NCI-H524 treated with DMSO at 0.1 percent for 48 hours (cell line): ENCODE measurements around the gene AGPAT2.

Experiments
- DNase-seq: peaks from one replicate; lab custom pipeline; 2025; lab: John Stamatoyannopoulos, UW

AGPAT2 gene

DNA sequence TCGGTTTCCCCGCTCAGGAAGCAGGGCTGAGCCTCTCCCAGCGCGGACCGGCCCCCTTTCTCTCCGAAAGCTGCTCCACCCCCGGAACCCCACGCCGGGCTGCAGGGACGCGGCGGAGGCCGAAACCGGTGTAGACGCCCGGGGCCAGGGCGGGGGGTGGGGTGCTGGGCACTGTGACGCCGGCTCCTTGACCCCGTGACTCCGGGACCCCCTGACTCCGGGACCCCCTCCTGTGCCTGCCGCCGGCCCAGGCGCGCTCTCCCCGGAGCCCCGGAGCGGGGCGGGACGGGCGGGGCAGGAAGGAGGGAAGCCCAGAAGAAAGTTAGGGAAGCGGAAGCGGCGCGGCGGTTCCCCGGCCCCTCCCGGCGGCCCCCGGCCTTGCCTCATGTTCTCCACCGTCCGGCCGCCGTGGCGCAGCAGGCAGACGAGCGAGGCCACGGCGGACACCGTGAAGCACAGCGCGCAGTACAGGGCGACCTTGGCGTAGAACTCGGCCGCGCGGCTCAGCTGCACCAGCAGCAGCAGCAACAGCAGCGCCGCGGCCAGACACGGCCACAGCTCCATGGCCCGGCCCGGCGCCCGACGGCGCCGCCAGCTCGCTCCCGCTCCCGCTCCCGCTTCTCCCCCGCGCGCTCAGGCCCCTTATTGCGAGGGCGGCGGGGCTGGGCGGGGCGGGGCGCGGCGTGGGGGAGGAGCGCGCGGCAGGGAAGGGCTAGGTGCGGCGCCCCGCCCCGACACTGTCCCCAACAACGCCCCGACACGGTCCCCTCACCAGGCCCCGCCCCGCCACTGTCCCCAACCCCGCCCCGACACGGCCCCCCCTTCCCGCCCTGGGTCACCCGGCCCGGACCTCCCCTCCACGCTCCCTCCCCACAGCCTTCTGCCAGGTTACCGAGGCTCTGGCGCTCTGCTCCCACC, at the start of gene AGPAT2:
AGPAT2 (minus strand) TSS at position 664 of the 918 bp plus-strand sequence; CDS start at position 564, 100 bp downstream.
- DNase-seq = no peak

DNA sequence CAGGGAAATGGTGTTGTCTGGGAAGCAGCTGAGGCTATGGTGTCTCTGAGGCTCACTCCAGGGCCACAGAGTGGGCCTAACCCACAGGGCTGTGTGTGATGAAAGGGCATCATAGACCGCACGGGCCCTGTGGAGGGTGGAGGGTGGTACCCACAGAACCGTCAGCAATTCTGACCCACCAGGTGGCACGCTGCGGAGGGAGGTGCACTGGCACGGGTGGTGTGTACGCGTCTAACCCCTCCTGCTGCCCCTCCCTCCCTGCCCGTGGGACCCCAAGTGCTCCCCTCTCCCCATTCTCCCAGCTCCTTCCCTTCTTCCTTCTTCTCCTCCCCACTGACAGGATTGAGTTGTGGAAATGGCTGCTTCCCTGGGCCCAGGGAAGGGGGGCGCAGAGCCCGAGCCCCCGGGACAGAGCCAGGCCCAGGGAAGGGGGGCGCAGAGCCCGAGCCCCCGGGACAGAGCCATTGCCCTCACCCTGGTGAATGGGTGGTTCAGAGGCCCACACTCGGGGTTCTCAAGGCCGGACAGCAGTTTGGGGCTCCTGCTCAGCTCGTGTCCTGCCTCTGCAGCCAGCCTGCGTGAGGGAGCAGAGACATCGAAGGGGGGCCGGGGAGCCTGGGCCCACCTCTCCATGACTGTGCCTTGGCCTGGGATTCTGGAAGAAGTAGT, 48.7 kb upstream of the AGPAT2 start:
- DNase-seq = no peak

DNA sequence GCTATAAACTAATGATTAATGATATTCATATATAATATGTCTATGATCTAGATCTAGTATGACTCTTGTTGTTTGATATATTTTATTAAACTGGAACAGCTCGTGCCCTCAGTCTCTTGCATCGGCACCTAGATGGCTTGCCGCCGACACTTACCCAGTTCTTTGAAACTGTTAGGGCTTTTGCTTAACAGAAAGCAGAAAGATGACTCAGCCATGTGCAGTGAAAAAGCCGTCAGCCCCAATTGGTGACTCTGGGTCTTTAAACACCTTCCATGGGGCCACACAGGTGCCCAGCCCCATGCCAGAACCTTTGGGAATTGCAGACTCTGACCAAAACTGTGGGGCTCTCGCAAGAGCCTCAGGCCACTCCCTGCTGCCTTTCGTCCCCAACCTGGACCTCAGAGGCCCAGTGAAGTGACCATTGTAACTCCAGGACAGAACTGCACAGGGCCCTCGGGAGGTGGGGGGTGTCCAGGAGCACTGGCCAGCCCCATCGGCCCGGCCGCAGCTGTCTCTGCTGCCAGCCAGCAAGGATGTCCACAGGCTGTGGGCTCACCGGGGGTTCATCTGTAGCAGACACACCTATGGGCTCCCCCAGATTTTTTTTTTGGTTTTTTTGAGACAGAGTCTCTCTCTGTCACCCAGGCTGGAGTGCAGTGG, 47.7 kb upstream of the AGPAT2 start:
- DNase-seq = no peak

DNA sequence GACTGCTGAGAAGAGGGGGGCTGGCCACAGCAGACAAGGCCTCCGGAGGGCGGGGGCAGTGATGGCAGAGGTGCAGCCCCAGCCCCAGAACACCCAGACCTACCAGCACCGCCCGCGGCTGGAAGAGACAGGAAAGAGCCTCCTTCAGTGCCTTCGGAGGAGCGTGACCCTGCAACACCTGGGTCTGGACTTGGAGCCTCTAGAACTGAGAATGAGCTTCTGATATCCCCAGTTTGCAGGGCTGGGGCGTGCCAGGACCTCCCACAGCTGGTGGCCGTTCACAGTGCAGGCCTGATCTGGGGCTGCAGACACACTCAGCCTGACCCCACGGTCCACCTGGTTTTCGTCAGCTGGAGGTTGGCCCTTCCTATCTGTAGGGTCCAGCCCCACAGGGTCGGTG, 46.4 kb upstream of the AGPAT2 start:
- no peak for DNase-seq

DNA sequence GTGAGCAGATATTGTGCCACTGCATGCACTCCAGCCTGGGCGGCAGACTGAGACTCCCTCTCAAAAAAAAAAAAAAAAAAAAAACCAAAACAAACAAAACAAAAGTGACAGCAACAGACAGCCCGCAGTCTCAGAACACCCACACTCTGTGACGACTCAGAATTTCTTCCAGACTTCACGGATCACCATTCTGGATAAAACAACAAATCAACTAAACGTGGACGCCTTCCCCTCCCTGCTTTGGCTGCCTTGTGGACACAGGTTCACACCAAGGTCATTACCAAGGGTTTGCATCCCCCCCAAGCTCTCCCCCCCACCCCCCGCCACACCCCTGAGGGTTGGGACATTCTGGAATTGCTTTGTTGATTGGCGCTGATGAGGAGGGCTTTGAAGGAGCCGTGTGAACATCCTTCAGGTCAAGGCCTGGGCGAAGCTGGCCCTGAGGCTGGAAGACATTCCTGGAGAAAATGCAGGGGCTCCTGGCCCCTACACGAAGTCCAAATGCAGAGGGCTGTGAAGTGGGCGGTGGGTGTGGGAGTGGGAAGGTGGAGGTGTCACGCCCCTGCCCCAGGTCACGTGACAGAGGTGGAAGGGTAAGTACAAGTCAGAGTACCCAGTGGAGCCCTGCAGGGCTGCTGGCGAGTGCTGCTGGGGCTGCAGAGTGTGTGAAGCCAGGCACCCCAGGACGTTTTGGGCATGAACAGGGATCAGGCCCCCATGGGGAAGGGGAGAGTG, 45.4 kb upstream of the AGPAT2 start:
- no peak for DNase-seq

DNA sequence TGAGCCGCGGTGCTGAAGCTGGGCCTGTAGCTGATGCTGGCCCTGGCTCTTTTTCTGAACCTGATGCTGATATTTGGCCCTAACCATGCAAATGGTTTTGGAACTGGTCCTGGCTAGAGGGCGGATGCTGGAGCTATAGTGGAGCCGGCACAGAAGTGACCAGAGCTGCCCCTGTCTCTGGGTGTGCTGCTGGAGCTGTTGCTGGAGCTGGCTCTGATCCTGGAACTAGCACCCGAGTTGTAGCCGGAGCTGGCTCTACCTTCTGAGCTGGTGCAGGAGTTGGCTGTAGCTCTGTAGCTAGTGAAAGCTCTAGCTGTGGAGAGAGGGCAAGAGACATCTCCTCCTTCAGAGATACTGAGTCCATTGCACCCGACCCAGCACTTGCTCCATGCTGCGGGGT, 42.7 kb upstream of the AGPAT2 start:
- no peak for DNase-seq

DNA sequence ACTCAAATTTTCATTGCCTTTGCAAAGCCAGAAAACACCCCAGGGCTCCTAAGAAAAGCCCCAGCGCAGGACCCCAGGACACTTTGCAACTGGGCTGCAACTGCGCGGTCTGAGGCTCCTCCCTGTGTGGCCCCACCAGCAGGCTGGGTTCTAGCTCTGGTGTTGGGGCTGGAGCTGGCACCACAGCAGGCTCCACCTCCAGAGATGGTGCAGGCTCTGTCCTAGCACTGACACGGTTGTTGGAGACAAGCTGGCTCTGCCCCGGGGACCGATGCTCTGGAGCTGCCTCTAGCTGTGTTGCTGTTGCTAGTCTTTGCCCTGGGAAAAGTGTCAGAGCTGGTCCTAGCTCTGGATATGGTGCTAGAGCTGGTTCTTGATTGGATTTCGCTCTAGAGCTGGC, 41.9 kb upstream of the AGPAT2 start:
- DNase-seq = no peak

DNA sequence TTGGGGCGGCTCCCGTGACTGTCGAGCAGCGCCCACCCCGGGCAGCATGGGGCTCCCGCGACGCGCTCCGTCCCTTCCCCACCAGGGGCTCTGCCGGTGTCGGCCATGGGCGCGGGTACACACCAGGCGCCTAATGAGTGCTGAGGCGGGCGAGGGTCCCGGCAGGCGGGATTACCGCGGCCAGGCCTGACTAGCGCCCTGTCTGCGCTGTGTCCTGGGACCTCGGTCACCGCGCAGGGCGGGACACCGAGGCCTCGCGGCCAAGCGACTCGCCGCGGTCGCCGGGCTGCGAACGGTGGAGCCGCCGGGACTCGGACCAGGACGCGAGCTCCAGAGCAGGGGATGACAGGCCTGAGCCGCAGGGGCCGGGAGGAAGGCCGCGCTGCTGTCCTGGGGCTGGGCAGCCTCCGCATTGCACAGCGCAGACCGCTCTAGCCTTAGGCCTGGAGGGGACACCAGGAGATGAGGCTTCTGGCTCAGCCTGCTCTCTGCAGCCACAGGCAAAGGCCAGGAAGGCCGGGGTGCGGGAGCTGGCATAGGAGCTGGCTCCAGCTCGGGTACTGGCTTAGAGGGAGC, 41.4 kb upstream of the AGPAT2 start:
- DNase-seq = no peak

DNA sequence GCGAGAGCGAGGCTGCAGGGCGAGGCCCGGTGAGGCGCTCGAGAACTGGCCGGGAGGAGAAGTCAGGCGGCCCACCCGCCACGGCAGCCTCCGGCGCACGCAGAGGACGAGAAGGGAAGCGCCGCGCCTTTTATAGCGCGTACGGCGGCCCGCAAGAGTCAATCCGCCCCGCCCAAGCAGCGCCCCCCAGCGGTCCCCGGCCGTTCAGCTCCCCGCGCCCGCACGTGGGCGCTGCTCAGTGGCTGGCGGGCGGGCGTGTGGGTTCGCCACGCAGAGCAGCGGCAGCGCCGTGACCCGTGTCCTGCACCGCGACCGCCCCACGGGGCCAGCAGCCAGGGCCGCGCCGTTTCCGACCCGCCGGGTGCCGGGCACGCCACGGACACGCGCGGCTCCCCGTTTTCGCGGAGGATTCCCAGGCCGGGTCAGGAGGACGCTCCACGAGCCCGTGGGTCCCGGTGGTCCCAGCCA, 40.9 kb upstream of the AGPAT2 start:
- no peak for DNase-seq

DNA sequence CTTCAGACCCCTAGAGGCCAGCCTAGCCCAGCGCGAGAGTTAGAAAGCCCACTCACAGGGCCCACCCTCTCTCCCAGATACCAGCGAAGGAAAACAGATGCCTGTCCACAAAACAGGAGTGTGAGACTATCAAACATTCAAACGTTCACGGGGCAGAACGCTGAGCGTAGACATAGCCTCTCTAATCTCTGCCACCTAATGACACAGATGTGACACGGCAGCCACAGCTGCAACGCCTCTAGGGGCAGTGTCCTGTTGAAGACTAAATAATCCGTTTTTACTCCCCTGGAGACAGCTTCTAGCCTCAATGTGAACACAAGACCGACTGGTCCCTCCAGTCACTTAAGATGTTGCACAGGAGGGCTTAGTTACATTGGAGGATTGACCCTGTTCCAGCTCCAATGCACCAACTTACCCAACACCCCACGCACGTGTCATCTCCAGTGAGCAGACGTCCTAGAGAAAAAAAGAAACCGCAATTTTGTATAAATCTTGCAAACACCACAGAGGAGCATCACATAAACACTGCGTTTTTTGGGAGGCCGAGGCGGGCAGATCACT, 39.5 kb upstream of the AGPAT2 start:
- no peak for DNase-seq

DNA sequence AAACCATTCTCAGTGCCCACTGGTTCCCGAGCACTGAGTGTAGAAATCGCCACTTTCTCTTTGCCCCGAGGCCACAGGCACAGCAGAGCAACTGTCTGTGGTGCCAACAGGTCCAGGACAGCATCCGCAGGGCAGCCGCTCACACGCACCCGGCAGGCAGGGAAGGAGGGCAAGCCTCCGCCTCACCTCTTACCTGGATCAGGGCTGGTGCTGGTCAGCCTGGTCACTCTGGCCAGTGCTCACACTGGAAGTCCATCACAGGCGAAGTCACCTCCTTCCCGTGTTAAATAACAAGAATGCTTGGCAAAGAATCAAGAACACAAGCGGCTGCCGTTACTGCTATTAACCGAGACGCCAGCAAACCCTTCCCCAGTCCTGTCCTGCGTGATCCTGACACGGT, 38.9 kb upstream of the AGPAT2 start:
- DNase-seq = no peak

DNA sequence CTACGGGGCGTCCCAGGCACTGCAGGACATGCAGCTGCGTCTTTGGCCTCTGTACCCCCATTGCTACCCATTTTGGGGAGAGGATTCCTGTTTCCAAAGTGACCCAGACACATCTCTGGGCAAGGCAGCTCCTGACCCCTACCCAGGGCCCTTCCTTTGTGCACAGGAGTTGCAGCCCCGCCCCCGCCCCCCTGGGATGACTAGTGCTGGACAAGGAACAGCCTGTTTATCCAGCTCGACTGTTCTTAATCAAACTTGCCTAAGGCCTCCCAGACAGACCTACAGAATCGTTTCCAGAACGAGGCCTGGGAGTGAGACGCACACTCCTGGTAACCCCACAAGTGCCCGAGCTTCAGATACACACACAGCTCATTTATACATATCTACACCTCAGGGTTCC, 38.4 kb upstream of the AGPAT2 start:
- no peak for DNase-seq

DNA sequence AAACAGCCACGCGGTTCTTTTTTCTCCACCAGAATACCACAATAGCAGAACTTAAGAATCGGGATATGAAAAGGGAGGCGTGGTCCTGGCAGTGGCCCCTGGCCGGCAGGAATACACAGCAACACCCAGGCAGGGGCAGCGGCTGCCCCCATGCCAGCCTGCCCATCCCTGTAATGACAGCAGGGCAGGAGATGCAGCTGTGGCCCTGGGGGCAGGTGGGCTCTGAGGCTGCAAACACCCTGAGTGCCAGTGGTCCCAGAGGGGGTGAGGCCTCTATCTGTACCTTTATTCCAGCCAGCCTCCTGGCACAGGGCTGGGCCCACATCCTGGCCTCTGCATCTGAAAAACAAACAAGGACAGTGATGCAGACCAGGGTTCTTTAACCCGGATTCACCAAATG, 37.5 kb upstream of the AGPAT2 start:
- DNase-seq = no peak

DNA sequence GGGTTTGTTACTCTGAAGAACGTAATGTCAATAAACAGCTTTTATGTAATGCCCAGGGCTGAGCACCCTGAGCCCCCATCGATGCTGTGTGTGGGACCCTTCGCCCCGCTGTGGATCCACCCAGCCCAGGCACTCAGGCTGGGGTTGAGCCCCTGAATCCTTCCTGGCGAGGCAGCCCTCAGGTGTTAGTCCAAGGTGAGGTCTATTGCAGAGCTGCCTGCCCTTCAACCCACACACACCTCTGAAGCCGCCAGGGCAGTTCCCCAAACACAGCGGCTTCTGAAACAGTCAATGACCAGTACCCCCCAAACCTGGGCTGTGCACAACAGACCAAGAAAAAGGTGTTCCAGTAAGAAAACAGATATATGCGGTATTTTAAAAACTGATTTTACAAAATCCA, 36.7 kb upstream of the AGPAT2 start:
- no peak for DNase-seq

DNA sequence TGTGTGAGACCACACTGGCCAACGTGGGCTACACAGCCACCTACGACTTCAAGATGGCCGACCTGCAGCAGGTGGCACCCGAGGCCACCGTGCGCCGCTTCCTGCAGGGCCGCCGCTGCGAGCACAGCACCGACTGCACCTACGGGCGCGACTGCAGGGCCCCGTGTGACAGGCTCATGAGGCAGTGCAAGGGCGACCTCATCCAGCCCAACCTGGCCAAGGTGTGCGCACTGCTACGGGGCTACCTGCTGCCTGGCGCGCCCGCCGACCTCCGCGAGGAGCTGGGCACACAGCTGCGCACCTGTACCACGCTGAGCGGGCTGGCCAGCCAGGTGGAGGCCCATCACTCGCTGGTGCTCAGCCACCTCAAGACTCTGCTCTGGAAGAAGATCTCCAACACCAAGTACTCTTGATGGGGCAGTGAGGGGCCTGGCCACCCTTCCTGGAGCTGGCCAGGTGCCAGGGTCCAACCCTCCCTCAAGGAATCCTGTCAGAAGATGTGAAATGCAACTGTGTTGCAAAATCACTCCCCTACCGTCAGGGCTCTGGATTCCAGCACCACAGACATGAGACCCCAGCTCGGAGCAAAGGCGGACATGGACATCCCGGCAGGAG, 36.2 kb upstream of the AGPAT2 start:
- no peak for DNase-seq

DNA sequence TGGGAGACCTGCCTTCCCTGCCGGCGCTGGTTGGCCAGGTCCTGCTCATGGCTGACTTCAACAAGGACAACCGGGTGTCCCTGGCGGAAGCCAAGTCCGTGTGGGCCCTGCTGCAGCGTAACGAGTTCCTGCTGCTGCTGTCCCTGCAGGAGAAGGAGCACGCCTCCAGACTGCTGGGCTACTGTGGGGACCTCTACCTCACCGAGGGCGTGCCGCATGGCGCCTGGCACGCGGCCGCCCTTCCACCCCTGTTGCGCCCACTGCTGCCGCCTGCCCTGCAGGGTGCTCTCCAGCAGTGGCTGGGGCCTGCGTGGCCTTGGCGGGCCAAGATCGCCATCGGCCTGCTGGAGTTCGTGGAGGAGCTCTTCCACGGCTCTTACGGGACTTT, 35.7 kb upstream of the AGPAT2 start:
- no peak for DNase-seq

DNA sequence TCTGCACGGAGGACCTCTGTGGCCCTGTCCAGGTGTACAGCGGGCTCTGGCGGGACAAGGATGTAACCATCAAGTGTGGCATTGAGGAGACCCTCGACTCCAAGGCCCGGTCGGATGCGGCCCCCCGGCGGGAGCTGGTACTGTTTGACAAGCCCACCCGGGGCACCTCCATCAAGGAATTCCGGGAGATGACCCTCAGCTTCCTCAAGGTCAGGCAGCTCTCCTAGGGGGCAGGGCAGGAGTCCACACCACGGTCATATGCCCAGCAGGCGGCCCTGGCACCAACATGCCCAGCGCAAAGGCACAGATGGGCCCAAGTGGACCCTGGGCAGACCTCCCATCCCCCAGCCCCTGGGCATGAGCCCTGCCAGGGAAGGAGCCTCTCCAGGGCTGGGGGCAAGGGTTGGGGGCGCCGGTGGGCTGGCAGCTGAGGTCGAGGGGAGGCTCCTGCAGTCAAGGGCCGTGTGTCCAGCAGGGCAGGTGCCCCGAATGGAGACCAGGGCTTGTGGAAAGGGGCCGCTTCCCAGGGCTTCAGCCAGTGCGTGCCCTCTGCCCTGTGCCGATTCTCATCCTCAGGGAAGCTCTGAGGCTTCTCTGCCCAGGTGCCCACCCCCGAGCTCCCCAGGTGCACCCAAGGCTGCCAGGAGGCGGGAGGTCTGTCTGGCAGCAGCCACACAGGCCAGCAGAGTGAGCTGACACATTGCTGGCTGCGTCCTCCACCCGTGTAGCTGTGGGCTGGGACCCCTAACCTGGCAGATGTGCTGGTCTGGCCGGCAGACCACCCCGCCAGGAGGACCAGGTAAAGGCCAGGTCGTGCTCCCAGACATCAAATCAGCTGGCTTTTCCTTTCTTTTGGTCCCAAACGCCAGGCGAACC, 35.1 kb upstream of the AGPAT2 start:
- no peak for DNase-seq

DNA sequence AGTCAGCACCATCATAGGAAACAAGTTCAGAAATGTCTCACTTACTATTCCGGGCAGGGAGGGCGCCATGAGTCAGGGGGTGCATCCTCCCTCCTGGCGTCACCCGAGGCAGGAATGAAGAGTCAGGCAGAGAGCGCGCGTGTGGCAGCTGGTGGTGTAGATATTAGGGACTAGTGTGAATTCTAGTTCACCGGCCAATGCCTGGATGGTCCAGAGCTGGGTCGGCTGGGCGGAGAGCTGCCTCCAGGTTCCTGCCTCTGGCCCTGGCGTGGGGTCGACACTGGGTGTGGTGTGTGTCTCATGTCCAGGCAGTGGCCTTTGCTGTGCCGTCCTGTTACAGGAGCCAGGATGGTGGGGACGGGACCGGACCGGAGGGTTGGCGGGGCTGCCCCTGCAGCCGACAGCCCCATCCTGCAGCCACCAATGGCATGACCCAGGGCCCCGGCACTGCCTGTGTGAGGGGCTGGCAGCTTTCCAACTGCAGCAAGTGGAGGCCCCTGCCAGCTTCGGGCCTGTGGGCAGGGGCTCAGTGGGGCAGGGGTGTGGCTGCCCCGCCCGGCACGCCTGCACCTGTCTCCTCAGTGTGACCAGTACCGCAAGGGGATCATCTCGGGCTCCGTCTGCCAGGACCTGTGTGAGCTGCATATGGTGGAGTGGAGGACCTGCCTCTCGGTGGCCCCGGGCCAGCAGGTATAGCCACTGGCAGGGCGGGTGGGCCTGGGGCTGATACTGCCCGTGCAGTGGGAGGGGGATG, 34.3 kb upstream of the AGPAT2 start:
- no peak for DNase-seq

DNA sequence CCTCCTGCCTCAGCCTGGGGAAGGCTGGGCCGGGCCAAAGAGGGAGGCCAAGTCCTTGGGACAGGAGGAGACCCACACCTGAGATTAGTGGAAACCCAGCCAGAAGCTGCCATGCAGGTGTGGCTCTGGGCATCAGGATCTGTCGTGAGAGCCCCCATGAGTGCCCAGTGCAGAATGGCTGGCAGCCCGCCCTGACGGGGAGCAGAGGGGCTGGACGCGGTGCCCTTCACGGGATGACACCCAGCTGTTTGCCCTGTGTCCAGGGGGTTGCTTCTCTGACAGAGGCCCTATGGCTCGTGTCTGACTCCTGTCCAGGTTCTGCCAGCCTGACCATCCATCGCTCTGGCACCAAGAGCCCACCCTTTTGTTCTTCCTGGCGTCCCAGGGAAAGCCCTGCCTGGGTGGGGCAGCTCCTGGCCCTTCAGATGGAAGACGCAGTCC, 33.7 kb upstream of the AGPAT2 start:
- DNase-seq = no peak
